Mucosa of rectum (tissue), 2 donors: ENCODE measurements around the gene EEF1B2.
"Not testable (repeated sequence)": the region's sequence is repeated elsewhere in the genome, so short reads cannot be mapped to it uniquely, and the experiment has no call there.

ENCODE experiments used
- H3K27ac ChIP-seq, 2 donors: one replicate each; pipeline ENCODE4 v1.7.0; 2013; ENCODE audit warnings: inconsistent platforms in 2 of 2, low read depth in 2 of 2, low read length in 2 of 2
- H3K27me3 ChIP-seq, 2 donors: one replicate each; pipeline ENCODE4 v1.7.0; 2013; ENCODE audit warnings: low read length in 2 of 2; ENCODE audit not compliant: control insufficient read depth in 2 of 2, insufficient read depth in 2 of 2
- H3K36me3 ChIP-seq, 2 donors: one replicate each; pipeline ENCODE4 v1.7.0; 2013; ENCODE audit warnings: low read length in 2 of 2; ENCODE audit not compliant: control insufficient read depth in 2 of 2, insufficient read depth in 2 of 2
- H3K4me1 ChIP-seq, 2 donors: one replicate each; pipeline ENCODE4 v1.7.0; 2013; ENCODE audit warnings: low read length in 2 of 2, mild to moderate bottlenecking in 1 of 2; ENCODE audit not compliant: control insufficient read depth in 2 of 2, insufficient read depth in 2 of 2
- H3K4me3 ChIP-seq, 2 donors: one replicate each; pipeline ENCODE4 v1.7.0; 2013; ENCODE audit warnings: low read length in 2 of 2
- H3K9ac ChIP-seq, 2 donors: one replicate each; pipeline ENCODE4 v1.7.0; 2013; ENCODE audit warnings: low read length in 2 of 2, low read depth in 1 of 2, mild to moderate bottlenecking in 1 of 2
- H3K9me3 ChIP-seq, 2 donors: one replicate each; pipeline ENCODE4 v1.7.0; 2013; ENCODE audit warnings: low read length in 2 of 2; ENCODE audit not compliant: control insufficient read depth in 2 of 2
- donor health status: healthy.
- donor health status: Normal muscosa, but diverticular disease.

EEF1B2 gene

GRCh38 chr2:206190689-206191088 lies 31.0 kb downstream of the EEF1B2 start:
- Histone ChIP-seq H3K4me1 (no peaks in the 10 kb centered on the region), H3K36me3 (no peaks in the 10 kb centered on the region), H3K27me3 (peaks cover 0 to 2% of the 10 kb centered on the region in 2 donors), H3K9ac (no peak overlapping the region), H3K9me3 (no peaks in the 10 kb centered on the region), H3K4me3 (no peak overlapping the region), H3K27ac (no peak overlapping the region)

- Histone ChIP-seq H3K36me3 (no peaks in the 10 kb centered on the region), H3K9me3 (no peaks in the 10 kb centered on the region), H3K27ac (no peak overlapping the region), H3K4me3 (no peak overlapping the region), H3K27me3 (peaks cover 0 to 2% of the 10 kb centered on the region in 2 donors), H3K9ac (no peak overlapping the region), H3K4me1 (no peaks in the 10 kb centered on the region)
These were observed 32.5 kb downstream of the EEF1B2 start for GRCh38 chr2:206192157-206192556.

- Histone ChIP-seq H3K9ac (no peak overlapping the region), H3K9me3 (no peaks in the 10 kb centered on the region), H3K4me1 (no peaks in the 10 kb centered on the region), H3K36me3 (no peaks in the 10 kb centered on the region), H3K4me3 (no peak overlapping the region), H3K27me3 (peaks cover 0 to 2% of the 10 kb centered on the region in 2 donors), H3K27ac (no peak overlapping the region)
These were observed 34.1 kb downstream of the EEF1B2 start for GRCh38 chr2:206193671-206194357.

- H3K4me3 ChIP-seq = no peak overlapping the region
- no peaks in the 10 kb centered on the region for H3K4me1 ChIP-seq
- H3K9me3 ChIP-seq = no peaks in the 10 kb centered on the region
- no peak overlapping the region for H3K27ac ChIP-seq
- H3K9ac ChIP-seq = no peak overlapping the region
- H3K27me3 ChIP-seq = no peaks in the 10 kb centered on the region
- H3K36me3 ChIP-seq = no peaks in the 10 kb centered on the region
These were observed 39.0 kb downstream of the EEF1B2 start for GRCh38 chr2:206198677-206199076.

GRCh38 chr2:206201075-206201848 lies 41.6 kb downstream of the EEF1B2 start:
- no peak overlapping the region for H3K4me3 ChIP-seq
- no peak overlapping the region for H3K27ac ChIP-seq
- H3K4me1 ChIP-seq = no peaks in the 10 kb centered on the region
- no peaks in the 10 kb centered on the region for H3K9me3 ChIP-seq
- H3K27me3 ChIP-seq = no peaks in the 10 kb centered on the region
- H3K36me3 ChIP-seq = no peaks in the 10 kb centered on the region
- H3K9ac ChIP-seq = no peak overlapping the region

- Histone ChIP-seq H3K27me3 (no peaks in the 10 kb centered on the region), H3K27ac (no peak overlapping the region), H3K4me1 (no peaks in the 10 kb centered on the region), H3K9me3 (no peaks in the 10 kb centered on the region), H3K36me3 (no peaks in the 10 kb centered on the region), H3K4me3 (no peak overlapping the region), H3K9ac (no peak overlapping the region)
These were observed 42.8 kb downstream of the EEF1B2 start for GRCh38 chr2:206202446-206202845.

GRCh38 chr2:206203331-206203730 lies 43.6 kb downstream of the EEF1B2 start:
- Histone ChIP-seq H3K9me3 (no peaks in the 10 kb centered on the region), H3K4me1 (no peaks in the 10 kb centered on the region), H3K9ac (no peak overlapping the region), H3K27me3 (no peaks in the 10 kb centered on the region), H3K4me3 (no peak overlapping the region), H3K36me3 (no peaks in the 10 kb centered on the region), H3K27ac (no peak overlapping the region)

- no peaks in the 10 kb centered on the region for H3K27me3 ChIP-seq
- no peak overlapping the region for H3K9ac ChIP-seq
- H3K36me3 ChIP-seq = no peaks in the 10 kb centered on the region
- H3K4me1 ChIP-seq = no peaks in the 10 kb centered on the region
- H3K9me3 ChIP-seq = no peaks in the 10 kb centered on the region
- H3K27ac ChIP-seq = no peak overlapping the region
- no peak overlapping the region for H3K4me3 ChIP-seq
These were observed 45.0 kb downstream of the EEF1B2 start for GRCh38 chr2:206204710-206205109.

GRCh38 chr2:206207316-206207715 lies 47.6 kb downstream of the EEF1B2 start:
- H3K4me3 ChIP-seq, H3K36me3 ChIP-seq, H3K9ac ChIP-seq, H3K27me3 ChIP-seq, H3K4me1 ChIP-seq, H3K27ac ChIP-seq, H3K9me3 ChIP-seq: not testable (repeated sequence)

- H3K9me3 ChIP-seq = no peaks in the 10 kb centered on the region
- H3K9ac ChIP-seq = no peak overlapping the region
- H3K4me1 ChIP-seq = no peaks in the 10 kb centered on the region
- no peaks in the 10 kb centered on the region for H3K36me3 ChIP-seq
- H3K27ac ChIP-seq = no peak overlapping the region
- H3K27me3 ChIP-seq = no peaks in the 10 kb centered on the region
- H3K4me3 ChIP-seq = no peak overlapping the region
These were observed 49.2 kb downstream of the EEF1B2 start for GRCh38 chr2:206208900-206209299.
